Measurements from ENCODE around the gene FAAH.

- no peak for TF ChIP-seq CTCF (IDR thresholded peaks at IDR 0.05)
- TF ChIP-seq ZFX (IDR thresholded peaks at IDR 0.05; ENCODE audit: borderline replicate concordance) = no peak
These were observed 14.1 kb upstream of the FAAH start for GRCh38 chr1:46379996-46380395.
